Central memory CD8-positive, alpha-beta T cell (primary cell): ENCODE measurements around the gene EXOC4.

Source experiments
- ATAC-seq: fragments of 150-1000 bp; cut with Tn5 transposase; replicated peaks from 2 replicates; pipeline ENCODE4 v1.10.0; 2022; ENCODE audit warnings: mild to moderate bottlenecking, moderate FRiP score, moderate number of reproducible peaks; ENCODE audit not compliant: poor library complexity, severe bottlenecking; ENCODE audit errors: extremely low read depth
- DNase-seq, 2 donors: peaks; one replicate each; pipeline ENCODE4 v3.0.0; 2021; ENCODE audit warnings: low spot score in 2 of 2
- H3K27ac Mint-ChIP-seq: one replicate; pipeline ENCODE4 v1.8.0; 2022; ENCODE audit warnings: low read depth, mild to moderate bottlenecking, moderate library complexity, mixed read lengths
- H3K27me3 Mint-ChIP-seq: one replicate; pipeline ENCODE4 v1.8.0; 2022; ENCODE audit warnings: mixed read lengths
- H3K36me3 Mint-ChIP-seq: one replicate; pipeline ENCODE4 v1.8.0; 2022; ENCODE audit warnings: mild to moderate bottlenecking, moderate library complexity, mixed read lengths; ENCODE audit not compliant: insufficient read depth
- H3K4me1 Mint-ChIP-seq: one replicate; pipeline ENCODE4 v1.8.0; 2022; ENCODE audit warnings: mixed read lengths
- H3K4me3 Mint-ChIP-seq: one replicate; pipeline ENCODE4 v1.8.0; 2022; ENCODE audit warnings: mild to moderate bottlenecking, moderate library complexity, mixed read lengths
- H3K9me3 Mint-ChIP-seq: one replicate; pipeline ENCODE4 v1.8.0; 2022; ENCODE audit warnings: mixed read lengths

Gene EXOC4

GRCh38 chr7:134098072-134098471 is 845.2 kb downstream of the EXOC4 start:
- no peak for ATAC-seq
- no peak for DNase-seq
- Mint-ChIP-seq H3K36me3 (no peaks in the 10 kb centered on the region), H3K4me1 (no peaks in the 10 kb centered on the region), H3K9me3 (peaks cover 7% of the 10 kb centered on the region), H3K27me3 (no peaks in the 10 kb centered on the region), H3K27ac (no peak overlapping the region), H3K4me3 (no peak overlapping the region)

- no peaks in the 10 kb centered on the region for H3K27me3 Mint-ChIP-seq
- H3K27ac Mint-ChIP-seq, result no peak overlapping the region
- no peaks in the 10 kb centered on the region for H3K9me3 Mint-ChIP-seq
- DNase-seq (no peak), ATAC-seq (no peak)
- H3K4me3 Mint-ChIP-seq, result no peak overlapping the region
- no peaks in the 10 kb centered on the region for H3K4me1 Mint-ChIP-seq
- no peaks in the 10 kb centered on the region for H3K36me3 Mint-ChIP-seq
These were observed 848.8 kb downstream of the EXOC4 start for GRCh38 chr7:134101716-134102115.

GRCh38 chr7:134104166-134104565 is 851.3 kb downstream of the EXOC4 start:
- Mint-ChIP-seq H3K4me3 (no peak overlapping the region), H3K36me3 (no peaks in the 10 kb centered on the region), H3K9me3 (no peaks in the 10 kb centered on the region), H3K27ac (no peak overlapping the region), H3K27me3 (no peaks in the 10 kb centered on the region), H3K4me1 (no peaks in the 10 kb centered on the region)
- ATAC-seq, result no peak
- DNase-seq, result no peak

GRCh38 chr7:134105841-134106240 is 853.0 kb downstream of the EXOC4 start:
- no peak overlapping the region for H3K4me3 Mint-ChIP-seq
- H3K36me3 Mint-ChIP-seq, result no peaks in the 10 kb centered on the region
- no peak overlapping the region for H3K27ac Mint-ChIP-seq
- H3K9me3 Mint-ChIP-seq, result no peaks in the 10 kb centered on the region
- no peaks in the 10 kb centered on the region for H3K4me1 Mint-ChIP-seq
- H3K27me3 Mint-ChIP-seq, result no peaks in the 10 kb centered on the region
- ATAC-seq, result no peak
- no peak for DNase-seq

GRCh38 chr7:134108802-134109201 is 855.9 kb downstream of the EXOC4 start:
- Mint-ChIP-seq H3K4me1 (no peaks in the 10 kb centered on the region), H3K36me3 (no peaks in the 10 kb centered on the region), H3K4me3 (no peak overlapping the region), H3K9me3 (no peaks in the 10 kb centered on the region), H3K27me3 (no peaks in the 10 kb centered on the region), H3K27ac (no peak overlapping the region)
- ATAC-seq (no peak), DNase-seq (no peak)

GRCh38 chr7:134113655-134114054 is 860.8 kb downstream of the EXOC4 start:
- Mint-ChIP-seq H3K4me3 (no peak overlapping the region), H3K4me1 (no peaks in the 10 kb centered on the region), H3K27me3 (peaks cover 19% of the 10 kb centered on the region), H3K9me3 (peaks cover 4% of the 10 kb centered on the region), H3K27ac (no peak overlapping the region), H3K36me3 (no peaks in the 10 kb centered on the region)
- ATAC-seq (no peak), DNase-seq (no peak)

- no peaks in the 10 kb centered on the region for H3K4me1 Mint-ChIP-seq
- DNase-seq (no peak), ATAC-seq (no peak)
- H3K27me3 Mint-ChIP-seq, result peaks cover 19% of the 10 kb centered on the region
- H3K9me3 Mint-ChIP-seq, result peaks cover 4% of the 10 kb centered on the region
- no peak overlapping the region for H3K27ac Mint-ChIP-seq
- H3K36me3 Mint-ChIP-seq, result no peaks in the 10 kb centered on the region
- no peak overlapping the region for H3K4me3 Mint-ChIP-seq
These were observed 862.1 kb downstream of the EXOC4 start for GRCh38 chr7:134114992-134115391.
